GM19452 (cell line): ENCODE results near the gene GLT8D2.
"Not testable (repeated sequence)": the region's sequence is repeated elsewhere in the genome, so short reads cannot be mapped to it uniquely, and the experiment has no call there.

ENCODE experiments used
- ATAC-seq: cut with Tn5 transposase; IDR thresholded peaks from one replicate; pipeline ENCODE4 v1.9.1; 2021; ENCODE audit not compliant: unreplicated experiment

Gene GLT8D2

DNA sequence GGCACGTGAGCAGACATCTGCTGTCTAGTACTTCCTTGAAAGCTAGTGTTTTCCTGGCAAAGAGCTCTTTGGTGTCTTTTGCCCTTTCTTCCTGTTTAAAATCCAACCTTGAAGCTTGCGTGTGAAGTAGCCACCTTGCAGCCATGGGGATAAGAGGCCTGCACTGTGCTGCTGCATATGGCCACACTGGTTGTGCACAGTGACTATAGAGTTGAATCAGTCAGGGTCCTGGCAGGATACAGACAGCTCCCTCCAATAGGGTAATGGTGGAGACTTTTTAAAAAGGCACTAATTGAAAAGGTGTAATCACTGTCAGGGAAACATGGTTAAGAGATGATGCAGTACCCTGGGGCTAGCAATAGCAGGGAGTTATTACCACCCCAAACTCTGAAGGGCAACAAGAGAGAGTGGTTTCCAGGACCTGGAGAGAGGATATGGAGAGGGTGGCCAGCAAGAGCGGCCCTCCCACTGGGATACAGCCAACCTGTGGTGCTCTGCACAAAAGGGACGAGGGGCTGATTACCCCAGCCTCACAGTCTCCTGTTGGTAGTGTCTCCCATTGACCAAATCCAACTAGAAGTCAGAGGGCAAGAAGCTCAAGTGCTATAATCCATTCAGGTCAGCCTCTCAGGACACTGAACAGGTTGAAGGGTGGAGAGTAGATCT, 4.8 kb upstream of the GLT8D2 start:
- ATAC-seq = no peak

DNA sequence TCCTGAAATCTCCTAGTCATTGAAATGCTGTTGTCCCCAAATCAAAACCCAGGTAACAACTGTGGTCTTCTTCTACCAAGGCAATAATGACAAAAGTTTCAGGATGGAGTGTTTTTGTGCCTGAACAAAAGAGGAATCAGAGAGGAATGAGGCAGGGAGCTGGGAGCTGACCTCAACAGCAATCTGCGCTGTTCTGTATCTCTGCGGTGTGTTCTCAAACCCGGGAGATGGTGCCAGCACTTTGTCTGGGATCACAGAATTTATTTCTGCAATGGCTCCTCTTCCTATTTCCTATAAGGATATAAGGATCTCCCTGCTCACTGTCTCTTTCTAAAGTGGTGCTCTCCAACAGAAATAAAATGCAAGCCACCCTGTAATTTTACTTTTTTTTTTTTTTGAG, 449 bp upstream of the GLT8D2 start:
- ATAC-seq = no peak

DNA sequence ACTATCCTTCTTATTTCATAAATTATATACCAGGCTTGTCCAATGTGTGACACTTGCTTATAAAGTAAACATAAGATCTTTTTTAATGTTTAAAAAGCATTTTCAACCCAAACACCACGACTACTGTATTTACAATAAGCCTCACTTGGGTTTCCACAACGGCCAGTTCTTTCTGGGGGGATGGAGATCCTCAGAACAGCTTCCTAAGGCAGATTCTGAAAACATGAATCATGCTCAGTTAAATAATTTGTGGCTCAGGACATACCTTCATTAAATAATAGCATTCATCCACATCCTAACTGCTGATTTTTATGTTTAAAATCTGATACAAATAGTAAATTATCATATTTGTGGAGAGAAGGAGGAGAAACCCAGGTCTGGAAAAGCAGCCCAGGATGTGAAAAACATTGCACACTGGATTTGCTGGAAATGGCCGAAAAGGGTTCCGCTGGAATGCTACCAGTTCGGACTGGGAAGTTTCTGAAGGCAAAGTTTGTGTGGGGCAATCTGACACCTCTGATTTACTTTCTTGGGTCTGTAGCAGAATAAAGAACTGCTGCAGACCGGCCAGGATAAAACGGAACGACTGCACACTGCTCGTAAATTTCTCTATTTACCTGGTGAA, 597 bp downstream of the GLT8D2 start:
- ATAC-seq = no peak

DNA sequence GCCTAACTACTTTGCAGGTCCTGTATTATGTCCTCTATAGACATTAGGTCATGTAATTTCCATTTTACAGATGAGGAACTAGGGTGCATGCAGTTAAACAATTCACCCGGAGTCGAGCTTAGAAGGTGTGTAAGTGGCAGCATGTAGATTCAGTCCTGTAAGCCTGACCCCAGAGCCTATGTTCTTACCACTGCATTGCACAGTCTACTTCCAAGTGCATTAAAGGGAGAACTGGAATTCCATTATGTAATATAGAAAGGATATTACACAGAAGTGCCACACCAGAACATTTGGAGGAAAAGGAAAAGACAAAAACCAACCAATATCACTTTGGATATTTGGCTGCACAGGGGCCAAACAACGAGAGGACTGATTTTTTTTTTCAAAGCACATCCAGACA, 1.2 kb downstream of the GLT8D2 start:
- no peak for ATAC-seq

DNA sequence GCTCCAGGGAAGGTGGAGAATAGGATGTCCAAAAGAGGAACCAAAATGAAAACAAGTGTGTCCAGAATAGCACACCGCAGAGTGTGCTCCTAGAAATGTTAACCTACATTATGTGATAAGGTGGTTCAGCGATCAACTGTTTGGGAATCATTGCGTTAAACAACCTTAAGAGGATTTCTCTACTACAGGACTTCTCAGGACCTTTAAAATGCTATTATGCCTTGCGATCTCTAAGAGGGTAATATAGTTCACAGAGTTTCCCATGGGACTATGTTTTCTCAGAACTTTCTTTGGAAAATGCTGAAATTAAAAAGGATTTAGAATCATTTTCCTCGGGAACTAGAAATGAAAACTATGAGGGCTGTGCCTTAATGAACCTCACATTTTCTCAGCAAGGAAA, 1.8 kb downstream of the GLT8D2 start:
- ATAC-seq = no peak

DNA sequence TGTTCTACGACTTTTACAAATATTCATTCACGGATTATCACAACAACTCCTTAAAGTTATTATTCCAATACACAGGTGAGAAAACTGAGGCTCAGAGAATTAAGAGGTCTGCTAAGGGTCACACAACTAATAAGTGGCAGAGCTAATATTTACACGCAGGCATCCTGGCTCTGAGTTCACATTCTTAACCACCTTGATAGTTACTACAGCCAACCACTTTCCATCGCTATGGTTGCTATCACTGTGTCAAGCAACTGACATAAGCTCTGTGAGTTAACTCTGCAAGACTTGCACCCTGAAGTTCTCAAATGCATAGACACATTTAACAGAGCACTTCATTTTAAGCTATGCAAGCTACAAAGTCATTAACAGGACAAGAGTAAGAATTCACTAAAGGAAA, 3.7 kb downstream of the GLT8D2 start:
- no peak for ATAC-seq

DNA sequence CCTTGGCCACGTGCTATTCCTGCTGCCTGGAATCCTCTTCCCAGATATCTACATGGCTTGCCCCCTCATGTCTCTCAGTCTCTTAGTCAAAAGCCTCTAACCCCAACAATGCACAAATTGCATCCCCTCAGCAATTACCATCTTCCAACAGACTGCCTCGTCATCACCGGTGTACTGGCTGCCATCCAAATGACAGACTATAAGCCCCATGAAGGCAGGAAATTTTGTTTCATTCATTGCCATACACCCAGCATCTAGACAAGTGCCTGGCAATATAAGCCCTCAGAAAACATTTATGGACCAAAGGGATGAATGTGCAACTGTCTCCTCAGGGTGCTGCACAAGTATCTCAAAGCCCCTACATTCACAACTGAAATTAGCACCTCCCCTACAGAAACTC, 5.8 kb downstream of the GLT8D2 start:
- no peak for ATAC-seq

DNA sequence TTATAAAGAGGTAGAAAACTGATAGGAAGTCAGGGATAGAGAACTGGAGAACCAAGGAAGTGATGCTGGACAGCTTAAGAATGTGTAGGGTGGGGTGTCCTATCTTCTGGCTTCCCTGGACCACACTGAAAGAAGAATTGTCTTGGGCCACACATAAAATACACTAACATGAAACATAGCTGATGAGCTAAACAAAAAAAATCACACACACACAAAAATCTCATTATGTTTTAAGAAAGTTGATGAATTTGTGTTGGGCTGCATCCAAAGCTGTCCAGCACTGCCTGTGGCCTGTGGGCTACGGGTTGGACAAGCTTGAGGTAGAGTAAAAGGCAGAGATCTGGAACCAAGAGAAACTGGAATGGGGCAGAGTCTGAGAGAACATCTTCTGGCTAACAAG, 7.4 kb downstream of the GLT8D2 start:
- no peak for ATAC-seq

DNA sequence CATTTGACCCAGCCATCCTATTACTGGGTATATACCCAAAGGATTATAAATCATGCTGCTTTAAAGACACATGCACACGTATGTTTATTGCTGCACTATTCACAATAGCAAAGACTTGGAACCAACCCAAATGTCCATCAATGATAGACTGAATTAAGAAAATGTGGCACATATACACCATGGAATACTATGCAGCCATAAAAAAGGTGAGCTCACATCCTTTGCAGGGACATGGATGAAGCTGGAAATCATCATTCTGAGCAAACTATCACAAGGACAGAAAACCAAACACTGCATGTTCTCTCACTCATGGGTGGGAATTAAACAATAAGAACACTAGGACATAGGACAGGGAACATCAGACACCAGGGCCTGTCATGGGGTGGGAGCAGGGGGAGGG, 10.2 kb downstream of the GLT8D2 start:
- ATAC-seq = not testable (repeated sequence)

DNA sequence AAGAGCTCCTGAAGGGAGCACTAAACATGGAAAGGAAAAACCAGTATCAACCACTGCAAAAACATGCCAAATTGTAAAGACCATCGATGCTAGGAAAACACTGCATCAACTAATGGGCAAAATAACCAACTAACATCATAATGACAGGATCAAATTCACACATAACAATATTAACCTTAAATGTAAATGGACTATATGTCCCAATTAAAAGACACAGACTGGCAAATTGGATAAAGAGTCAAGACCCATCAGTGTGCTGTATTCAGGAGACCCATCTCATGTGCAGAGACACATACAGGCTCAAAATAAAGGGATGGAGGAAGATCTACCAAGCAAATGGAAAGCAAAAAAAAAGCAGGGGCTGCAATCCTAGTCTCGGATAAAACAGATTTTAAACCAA, 13.8 kb downstream of the GLT8D2 start:
- ATAC-seq = not testable (repeated sequence)

DNA sequence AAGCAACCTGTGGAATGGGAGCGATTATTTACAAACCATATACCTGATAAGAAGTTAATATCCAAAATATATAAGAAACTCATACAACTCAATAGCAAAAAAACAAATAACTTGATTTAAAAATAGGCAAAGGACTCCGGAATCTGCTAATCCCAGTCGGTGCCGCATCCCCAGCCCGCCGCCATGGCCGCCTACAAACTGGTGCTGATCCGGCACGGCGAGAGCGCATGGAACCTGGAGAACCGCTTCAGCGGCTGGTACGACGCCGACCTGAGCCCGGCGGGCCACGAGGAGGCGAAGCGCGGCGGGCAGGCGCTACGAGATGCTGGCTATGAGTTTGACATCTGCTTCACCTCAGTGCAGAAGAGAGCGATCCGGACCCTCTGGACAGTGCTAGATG, 19.4 kb downstream of the GLT8D2 start:
- ATAC-seq = not testable (repeated sequence)

DNA sequence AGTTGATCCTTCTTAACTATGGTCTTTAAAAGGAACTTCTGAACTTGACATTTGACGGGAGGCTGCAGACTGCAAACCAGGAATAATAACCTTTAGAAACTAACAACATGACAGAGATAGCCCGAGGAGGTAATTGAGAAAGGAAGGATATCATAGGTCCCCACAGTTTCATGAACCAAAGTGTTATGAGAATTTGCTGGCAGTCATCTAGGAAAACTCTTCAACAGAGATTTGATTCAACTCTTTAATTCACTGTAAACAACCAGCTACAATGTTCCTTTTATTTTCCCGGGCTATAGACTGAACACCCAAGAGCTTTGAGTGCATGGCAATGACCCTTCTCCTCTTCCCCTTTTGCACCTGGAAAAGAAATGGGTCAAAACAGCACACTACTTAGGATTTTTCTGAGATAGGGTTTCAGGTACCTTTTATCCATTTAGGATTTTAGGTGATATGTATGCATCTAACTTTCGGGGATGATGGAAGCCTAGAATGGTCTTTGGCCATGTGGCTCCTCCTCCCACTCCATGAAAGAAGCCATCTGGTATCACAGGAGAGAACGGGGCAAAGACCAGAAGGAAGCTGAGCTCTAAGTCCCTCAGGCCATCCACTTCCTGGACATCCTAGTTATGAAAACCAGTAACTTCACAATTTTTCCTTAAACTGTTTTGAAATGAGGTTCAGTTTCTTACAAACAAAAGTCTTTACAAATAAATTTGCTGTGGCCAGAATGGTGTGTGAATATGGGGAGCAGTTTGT, 23.0 kb downstream of the GLT8D2 start:
- ATAC-seq = no peak

DNA sequence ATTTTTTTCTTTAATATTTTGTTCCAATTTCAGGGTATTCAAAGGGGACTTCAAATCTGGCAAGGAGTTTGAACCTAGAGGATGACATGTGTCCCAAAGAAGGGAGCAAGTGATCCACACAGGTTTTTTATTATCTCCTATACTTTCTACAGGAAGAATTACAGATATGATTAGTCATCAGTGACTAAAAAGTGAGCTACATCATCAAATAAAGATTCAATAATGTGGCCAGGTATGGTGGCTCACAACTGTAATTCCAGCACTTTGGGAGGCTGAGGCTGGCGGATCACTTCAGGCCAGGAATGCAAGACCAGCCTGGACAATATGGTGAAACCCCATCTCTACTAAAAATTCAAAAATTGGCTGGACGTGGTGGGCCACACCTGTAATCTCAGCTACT, 24.2 kb downstream of the GLT8D2 start:
- ATAC-seq = no peak

DNA sequence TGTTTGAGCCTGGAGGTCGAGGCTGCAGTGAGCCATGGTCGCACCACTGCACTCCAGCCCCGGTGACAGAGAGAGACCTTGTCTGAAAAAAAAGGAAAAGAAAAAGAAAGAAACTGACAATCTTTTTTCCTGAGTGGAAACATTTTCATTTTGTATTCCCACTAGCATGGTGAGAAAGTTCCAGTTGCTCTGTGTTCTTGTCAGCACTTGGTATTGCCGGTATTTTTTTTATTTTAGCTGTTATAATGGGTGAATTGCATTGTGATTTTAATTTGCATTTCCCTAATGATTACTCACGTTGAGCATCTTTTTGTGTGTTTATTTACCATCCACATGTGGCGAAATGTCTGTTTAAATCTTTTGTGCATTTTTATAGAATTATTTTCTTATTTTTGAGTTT, 25.6 kb downstream of the GLT8D2 start:
- ATAC-seq = no peak

DNA sequence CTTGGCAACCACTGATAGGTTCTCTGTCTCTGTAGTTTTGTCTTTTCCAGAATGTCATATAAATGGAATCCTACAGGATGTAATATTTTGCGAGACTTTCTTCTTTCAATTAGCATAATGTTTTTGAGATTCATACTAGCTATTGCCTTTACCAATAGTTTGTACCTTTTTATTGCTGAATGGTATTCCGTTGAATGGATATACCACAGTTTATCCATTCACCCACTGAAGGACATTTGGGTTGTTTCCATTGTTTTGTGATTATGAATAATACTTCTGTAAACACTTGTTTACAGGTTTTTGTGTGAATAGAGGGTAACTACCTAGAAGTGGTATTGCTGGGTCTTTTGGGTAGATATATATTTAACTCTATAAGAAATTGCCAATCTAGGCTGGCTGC, 26.3 kb downstream of the GLT8D2 start:
- ATAC-seq = no peak

DNA sequence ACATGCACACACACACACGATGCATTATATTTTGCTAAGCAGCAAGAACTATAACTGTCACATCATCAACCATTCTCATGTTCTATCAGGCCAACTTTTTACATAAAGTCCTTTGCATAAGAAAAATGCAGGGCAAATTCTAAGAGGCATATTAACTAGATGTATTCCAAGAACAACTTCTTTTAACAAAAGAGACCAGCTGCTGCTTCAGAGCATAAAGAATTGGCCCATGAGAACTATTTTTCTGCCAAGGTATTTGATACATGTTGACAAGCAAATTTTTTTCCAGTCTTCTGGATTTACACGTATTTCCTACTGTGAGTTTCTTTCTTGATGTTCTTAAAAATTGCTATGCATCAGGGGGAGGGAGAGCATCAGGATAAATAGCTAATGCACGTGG, 27.2 kb downstream of the GLT8D2 start:
- no peak for ATAC-seq

DNA sequence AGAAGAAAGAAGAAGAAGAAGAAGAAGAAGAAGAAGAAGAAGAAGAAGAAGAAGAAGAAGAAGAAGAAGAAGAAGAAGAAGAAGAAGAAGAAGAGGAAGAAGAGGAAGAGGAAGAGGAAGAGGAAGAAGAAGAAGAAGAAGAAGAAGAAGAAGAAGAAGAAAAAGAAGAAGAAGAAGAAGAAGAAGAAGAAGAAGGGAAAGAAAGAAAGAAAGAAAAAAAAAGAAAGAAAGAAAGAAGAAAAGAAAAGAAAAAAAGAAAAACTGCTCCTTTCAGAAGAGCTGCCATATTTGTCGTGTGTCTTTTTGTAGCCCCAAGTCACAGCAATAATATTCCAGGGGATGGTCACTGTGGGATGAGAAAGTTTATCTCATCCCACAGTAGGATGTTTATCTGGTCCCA, 28.1 kb downstream of the GLT8D2 start:
- ATAC-seq = not testable (repeated sequence)

DNA sequence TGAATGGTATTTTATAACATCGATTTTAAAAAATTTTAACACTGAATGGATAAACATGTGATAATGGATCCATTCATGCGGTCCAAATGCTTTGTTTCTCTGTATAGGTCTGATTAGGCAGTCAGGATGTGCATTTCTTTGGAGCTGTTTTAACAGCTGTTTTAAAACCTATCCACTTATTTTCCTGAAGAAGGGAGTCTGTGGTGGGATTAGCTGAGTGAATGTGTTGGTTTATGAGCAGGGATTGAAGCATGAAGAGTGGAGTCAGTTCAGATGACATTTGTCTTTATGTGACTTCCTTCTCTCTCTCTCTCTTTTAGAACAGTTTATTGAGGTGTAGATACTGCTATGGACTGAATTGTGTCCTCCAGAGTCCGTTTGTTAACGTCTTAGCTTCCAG, 37.7 kb downstream of the GLT8D2 start:
- no peak for ATAC-seq

DNA sequence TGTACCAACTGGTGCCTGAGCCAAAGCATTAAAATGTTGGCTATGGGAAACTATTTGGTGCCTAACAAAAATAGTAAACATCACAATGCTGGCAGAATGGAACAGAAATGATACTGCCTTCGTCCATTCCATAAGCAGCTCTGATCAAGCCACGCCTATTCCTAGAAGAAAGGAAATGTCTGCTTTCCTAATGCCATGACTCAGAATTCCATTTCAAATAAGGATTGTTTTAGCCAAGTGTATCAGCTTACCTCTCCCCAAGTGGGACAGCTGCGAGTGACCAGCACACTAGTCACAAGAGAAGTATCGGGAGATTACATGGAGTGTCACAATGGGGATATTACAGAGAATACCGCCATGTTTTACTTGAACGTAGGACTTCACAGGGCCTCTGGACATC, 38.7 kb downstream of the GLT8D2 start:
- ATAC-seq = no peak

DNA sequence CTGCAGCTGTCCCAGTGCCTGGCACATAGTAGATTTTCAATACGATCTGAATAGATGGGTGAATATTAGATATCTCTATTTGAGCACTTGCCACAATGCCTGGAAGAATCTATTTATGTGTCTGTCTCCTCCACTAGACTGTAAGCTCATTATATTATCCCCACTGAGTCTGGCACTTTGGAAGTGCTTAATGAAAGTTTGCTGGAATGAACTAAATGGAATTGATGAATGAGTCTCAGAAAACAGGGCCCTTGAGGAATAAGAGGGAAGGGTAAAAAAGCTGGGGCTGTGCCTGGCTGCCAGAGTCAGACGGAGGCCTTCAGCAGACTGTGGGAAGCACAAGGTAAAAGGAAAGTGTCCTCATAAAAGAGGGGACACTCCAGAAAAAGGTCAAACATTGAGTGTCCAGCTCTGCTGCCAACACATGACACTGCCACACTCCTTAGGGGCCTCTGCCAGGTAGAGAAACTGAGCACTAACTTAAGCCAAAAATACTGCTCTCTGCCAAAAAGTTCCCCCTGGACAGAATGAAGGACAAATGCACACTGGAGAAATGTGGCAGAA, 39.3 kb downstream of the GLT8D2 start:
- no peak for ATAC-seq

DNA sequence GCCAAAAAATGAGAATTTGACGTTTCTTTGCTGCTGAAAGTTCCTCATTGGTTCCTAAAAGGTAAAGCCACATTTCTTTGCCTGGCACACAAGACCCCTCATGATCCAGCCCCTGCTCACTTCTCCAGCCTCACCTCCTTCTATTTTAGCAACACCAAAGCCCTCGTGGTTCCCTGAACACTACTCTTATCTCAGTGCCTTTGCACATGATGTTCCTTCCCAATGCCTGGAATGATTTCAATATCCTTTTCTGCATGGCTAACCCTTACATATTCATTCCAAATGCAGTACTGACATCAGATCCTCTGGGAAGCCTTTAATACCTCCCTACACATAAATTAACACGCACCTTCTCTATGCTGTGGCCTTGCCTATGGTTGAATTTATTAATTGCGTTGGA, 39.9 kb downstream of the GLT8D2 start:
- no peak for ATAC-seq

DNA sequence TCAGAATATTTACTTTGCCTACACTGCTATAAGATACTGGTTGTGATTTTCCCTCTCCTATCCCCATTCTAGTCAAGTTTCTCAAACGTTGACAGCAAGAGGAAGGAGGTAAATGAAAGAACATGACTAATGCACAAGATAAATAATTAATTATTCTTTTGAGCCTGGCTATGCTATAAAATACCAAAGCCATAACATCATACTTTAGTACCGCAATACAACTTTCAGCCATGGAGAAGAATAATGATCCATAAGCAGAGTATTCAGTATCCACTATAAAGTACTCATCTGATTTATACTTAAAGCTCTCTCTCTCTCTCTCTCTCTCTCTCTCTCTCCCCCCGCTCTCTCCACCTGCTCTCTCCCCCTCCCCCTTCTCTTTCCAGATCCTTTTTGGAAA, 43.1 kb downstream of the GLT8D2 start:
- no peak for ATAC-seq
